ENCODE results near the gene IFNGR2. TPM values are rescaled to one million over a fixed set of nuclear protein-coding genes. Genes with fewer than 3 reads are reported as not detected.
A peak's percentile ranks its signal among the peaks of the same experiment; 100 is the strongest.

The IFNGR2 gene
- total RNA-seq, 4 donors from 2014 or later = 69.5 to 121 (median 82.4) TPM

DNA sequence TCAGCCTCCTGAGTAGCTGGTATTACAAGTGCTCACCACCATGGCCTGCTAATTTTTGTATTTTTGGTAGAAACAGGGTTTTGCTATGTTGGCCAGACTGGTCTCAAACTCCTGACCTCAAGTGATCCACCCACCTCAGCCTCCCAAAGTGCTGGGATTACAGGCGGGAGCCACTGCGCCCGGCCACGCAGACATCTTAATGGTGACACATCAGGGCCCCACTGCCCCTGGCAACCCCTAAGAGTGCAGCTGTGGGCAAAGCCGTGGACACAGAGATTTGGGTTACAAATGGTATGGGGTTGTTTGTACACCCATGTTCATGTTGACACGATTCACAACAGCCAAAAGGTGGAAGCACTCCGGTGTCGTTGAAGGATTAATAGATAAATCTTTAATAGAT is 29.8 kb downstream of the IFNGR2 start:
- ATAC-seq (ENCODE audit: low FRiP score) (no peak), DNase-seq (ENCODE audit: low spot score) (no peak)
- TF ChIP-seq, protein P1, sequence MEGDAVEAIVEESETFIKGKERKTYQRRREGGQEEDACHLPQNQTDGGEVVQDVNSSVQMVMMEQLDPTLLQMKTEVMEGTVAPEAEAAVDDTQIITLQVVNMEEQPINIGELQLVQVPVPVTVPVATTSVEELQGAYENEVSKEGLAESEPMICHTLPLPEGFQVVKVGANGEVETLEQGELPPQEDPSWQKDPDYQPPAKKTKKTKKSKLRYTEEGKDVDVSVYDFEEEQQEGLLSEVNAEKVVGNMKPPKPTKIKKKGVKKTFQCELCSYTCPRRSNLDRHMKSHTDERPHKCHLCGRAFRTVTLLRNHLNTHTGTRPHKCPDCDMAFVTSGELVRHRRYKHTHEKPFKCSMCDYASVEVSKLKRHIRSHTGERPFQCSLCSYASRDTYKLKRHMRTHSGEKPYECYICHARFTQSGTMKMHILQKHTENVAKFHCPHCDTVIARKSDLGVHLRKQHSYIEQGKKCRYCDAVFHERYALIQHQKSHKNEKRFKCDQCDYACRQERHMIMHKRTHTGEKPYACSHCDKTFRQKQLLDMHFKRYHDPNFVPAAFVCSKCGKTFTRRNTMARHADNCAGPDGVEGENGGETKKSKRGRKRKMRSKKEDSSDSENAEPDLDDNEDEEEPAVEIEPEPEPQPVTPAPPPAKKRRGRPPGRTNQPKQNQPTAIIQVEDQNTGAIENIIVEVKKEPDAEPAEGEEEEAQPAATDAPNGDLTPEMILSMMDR (IDR thresholded peaks at IDR 0.05) = no peak

DNA sequence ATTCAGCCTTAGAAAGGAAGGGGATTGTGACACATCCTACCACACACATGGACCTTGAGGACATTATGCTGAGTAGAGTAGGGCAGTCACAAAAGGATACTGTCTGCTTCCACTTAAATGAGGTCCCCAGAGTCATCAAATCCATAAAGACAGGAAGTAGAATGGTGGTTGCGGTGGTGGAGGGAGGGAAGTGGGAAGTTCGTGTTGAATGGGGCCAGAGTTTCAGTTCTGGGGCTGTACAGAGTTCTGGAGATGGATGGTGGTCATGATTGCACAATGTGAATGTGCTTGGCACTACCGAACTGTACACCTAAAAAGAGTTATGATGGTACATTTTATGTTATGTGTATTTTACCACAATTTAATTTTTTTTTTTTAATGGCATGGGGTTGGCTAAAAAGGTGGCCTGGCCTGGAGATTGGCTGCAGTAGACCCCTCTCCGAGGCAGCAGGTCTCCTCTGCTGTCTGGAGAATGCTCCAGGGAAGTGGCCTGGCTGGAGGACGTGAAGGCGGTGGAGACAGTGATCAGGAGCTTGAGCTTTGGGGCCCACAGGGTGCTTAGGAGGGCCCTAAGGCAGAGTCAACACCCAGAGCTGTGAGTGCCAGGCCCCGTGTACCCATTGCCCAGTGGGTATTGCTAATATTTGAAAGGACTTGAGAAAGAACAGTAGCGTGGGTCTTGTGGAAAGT is 30.4 kb downstream of the IFNGR2 start:
- TF ChIP-seq, protein P1 (IDR thresholded peaks at IDR 0.05) = no peak
- DNase-seq (ENCODE audit: low spot score) (no peak), ATAC-seq (ENCODE audit: low FRiP score) (no peak)

DNA sequence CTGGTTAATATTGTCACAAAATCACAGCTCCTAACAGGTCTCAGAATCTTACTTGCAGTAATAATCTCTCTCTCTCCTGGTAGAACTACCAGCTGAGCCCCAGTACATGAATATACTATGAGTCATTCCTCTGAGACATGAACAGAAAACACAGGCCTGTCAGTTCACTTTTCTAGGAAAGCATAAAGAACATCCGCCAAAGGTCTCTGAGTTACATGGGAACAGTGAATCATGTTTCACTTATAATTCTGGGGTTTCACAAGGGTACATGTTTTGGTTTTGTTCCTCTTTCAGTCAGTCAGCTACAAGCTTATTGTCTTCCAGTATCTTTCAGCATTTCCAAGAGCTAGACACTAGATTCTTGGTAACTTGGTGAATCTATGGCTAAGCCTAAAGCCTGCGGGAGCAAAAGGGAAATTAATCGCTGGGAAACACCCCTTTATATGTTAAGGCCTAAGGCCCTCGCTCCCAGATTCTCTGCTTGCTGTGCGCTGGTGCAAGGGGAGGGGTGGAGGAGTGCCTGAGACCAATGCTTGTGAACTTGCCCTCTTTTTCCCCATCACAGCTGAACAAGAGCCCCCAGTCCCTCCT is 31.7 kb downstream of the IFNGR2 start:
- TF ChIP-seq, protein P1 (IDR thresholded peaks at IDR 0.05) = no peak
- no peak for DNase-seq (ENCODE audit: low spot score)
- peak; percentile 86 for ATAC-seq (ENCODE audit: low FRiP score)

DNA sequence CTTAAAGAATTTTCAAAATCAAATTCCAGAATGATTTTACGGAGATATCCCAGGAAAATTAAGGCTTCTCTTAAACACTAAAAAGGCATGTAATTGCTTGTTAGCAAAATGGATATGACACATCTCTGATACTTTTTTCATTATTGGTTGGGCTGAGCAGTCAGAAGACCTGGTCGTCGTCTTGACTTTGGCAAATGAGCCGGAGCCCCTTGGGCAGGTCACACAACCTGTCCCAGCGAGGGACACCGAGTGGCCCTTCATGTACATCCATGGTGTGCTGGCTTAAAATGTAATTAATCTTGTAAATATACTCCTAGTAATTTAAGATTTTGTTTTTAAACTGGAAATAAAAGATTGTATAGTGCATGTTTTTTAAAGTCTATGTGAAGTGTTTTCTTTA is 33.9 kb downstream of the IFNGR2 start:
- ATAC-seq (ENCODE audit: low FRiP score) (no peak), DNase-seq (ENCODE audit: low spot score) (no peak)
- TF ChIP-seq, protein P1 (IDR thresholded peaks at IDR 0.05) = no peak

DNA sequence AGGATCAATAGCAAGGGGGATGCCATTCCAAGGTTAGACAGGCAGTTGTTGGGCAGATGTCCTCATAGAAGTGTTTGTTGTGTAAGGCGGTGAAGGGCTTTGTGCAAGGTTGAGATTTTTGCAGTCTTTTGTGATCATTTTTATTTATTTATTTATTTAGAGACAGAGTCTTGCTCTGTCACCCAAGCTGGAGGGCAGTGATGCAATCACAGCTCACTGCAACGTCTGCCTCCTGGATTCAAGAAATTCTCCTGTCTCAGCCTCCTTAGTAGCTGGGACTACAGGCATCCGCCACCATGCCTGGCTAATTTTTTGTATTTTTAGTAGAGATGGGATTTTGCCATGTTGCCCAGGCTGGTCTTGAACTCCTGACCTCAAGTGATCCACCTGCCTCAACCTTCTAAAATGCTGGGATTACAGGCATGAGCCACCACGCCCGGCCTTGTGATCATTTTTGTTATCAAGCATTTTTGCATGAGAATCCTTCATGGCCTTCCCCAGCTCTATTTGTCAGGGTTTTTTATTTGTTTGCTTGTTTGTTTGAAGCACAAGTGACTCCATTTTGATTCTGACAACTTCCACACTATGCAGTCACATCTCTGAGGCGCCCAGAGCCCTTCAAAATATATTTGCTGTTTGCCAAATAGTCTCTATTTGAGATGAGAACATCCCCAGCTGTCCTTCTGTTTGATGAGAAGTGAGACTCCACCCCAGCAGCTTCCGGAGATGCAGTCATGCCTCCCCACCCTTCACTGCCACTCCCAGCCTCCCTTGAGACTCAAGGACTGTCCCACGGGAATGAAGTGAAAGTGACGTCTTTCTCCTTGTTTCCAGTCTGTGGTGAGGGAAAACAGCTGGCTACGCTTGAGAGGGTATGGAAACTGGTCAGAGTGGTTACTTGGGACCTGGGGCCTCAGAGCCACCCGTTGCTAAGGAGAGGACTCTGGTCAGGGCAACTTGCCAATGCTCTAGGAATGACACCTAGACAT is 38.6 kb downstream of the IFNGR2 start:
- DNase-seq (ENCODE audit: low spot score) = no peak
- ATAC-seq (ENCODE audit: low FRiP score) = no peak
- TF ChIP-seq, protein P1 (IDR thresholded peaks at IDR 0.05) = no peak

DNA sequence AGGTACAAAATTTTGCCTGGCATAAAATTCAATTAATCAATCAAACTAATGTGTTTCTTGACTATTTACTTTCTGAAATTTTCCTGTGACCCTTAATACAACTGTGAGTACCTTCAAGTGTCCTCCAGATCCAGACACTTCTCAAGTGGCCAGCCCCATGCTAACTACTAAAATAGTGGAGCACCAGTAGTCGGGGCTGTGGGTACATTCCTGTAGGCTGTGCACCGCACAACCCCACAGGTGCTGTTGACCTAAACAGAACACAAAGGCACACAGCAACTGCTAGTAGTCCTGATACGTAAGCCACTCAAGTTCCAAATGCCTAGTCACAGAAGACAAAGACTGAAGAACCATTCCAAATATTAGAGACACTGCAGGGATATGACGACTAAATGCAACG is 40.0 kb downstream of the IFNGR2 start:
- ATAC-seq (ENCODE audit: low FRiP score) = no peak
- no peak for DNase-seq (ENCODE audit: low spot score)
- TF ChIP-seq, protein P1 (IDR thresholded peaks at IDR 0.05) = no peak

All from omental fat pad (tissue), 4 donors.